Keratinocyte (primary cell): Measurements from ENCODE around the gene SERINC1. TPM values are rescaled to one million over a fixed set of nuclear protein-coding genes. Genes with fewer than 3 reads are reported as not detected.

Experiments
- DNase-seq: peaks from one replicate; pipeline ENCODE4 v3.0.0-alpha.2; 2011; ENCODE audit warnings: low read depth, missing footprints, low spot score
- FAIRE-seq: peaks from 2 replicates; lab custom pipeline; 2011; peaks lifted over from hg19 to GRCh38; lab: Jason Lieb, UNC
- H2AFZ ChIP-seq: 2 replicates; pipeline ENCODE4 v1.6.0; 2012; ENCODE audit warnings: low read length, control low read depth, inconsistent platforms; ENCODE audit not compliant: control insufficient read depth
- H3K27ac ChIP-seq: 2 replicates; pipeline ENCODE4 v1.5.1; 2011; ENCODE audit warnings: low read length; ENCODE audit not compliant: control insufficient read depth, insufficient read depth
- H3K27me3 ChIP-seq: 3 replicates; pipeline ENCODE4 v1.6.0; 2011; ENCODE audit warnings: low read length; ENCODE audit not compliant: control insufficient read depth, insufficient read depth; ENCODE audit errors: extremely low read depth
- H3K36me3 ChIP-seq, 2 experiments: 2 replicates in 1 of 2; 3 replicates in 1 of 2; pipeline ENCODE4 v1.5.1; 2011; ENCODE audit warnings: low read length in 2 of 2, mild to moderate bottlenecking in 1 of 2; ENCODE audit not compliant: control insufficient read depth in 2 of 2, insufficient read depth in 2 of 2; ENCODE audit errors: extremely low read depth in 1 of 2
- H3K4me1 ChIP-seq: 3 replicates; pipeline ENCODE4 v1.5.1; 2011; ENCODE audit warnings: low read length; ENCODE audit not compliant: control insufficient read depth, insufficient read depth; ENCODE audit errors: extremely low read depth
- H3K4me2 ChIP-seq: 3 replicates; pipeline ENCODE4 v1.6.0; 2011; ENCODE audit warnings: low read depth, low read length; ENCODE audit not compliant: control insufficient read depth, insufficient read depth; ENCODE audit errors: extremely low read depth
- H3K4me3 ChIP-seq, 3 experiments: fragments of 200-600 bp in 1 of 3; sonication (generic) in 1 of 3; 2 replicates in 2 of 3; 3 replicates in 1 of 3; pipeline ENCODE4 v1.5.1; 2011 to 2016; ENCODE audit warnings: low read length in 3 of 3, mild to moderate bottlenecking in 3 of 3, control low read depth in 2 of 3, inconsistent platforms in 1 of 3, low read depth in 1 of 3, mixed read lengths in 1 of 3, mixed run types in 1 of 3, moderate library complexity in 1 of 3; ENCODE audit not compliant: control insufficient read depth in 2 of 3, insufficient read depth in 2 of 3; ENCODE audit errors: extremely low read depth in 1 of 3
- H3K79me2 ChIP-seq: 2 replicates; pipeline ENCODE4 v1.6.0; 2012; ENCODE audit warnings: low read length; ENCODE audit not compliant: control insufficient read depth, insufficient read depth
- H3K9ac ChIP-seq: 3 replicates; pipeline ENCODE4 v1.6.0; 2011; ENCODE audit warnings: low read length; ENCODE audit not compliant: control insufficient read depth, insufficient read depth; ENCODE audit errors: extremely low read depth
- H3K9me1 ChIP-seq: 3 replicates; pipeline ENCODE4 v1.6.0; 2011; ENCODE audit warnings: low read length; ENCODE audit not compliant: control insufficient read depth, insufficient read depth; ENCODE audit errors: extremely low read depth
- H3K9me3 ChIP-seq: 2 replicates; pipeline ENCODE4 v1.5.1; 2012; ENCODE audit warnings: low read depth, low read length; ENCODE audit not compliant: control insufficient read depth
- H4K20me1 ChIP-seq: 3 replicates; pipeline ENCODE4 v1.6.0; 2011; ENCODE audit warnings: low read length; ENCODE audit not compliant: control insufficient read depth, insufficient read depth; ENCODE audit errors: extremely low read depth
- EZH2 ChIP-seq: IDR thresholded peaks from one replicate; pipeline ENCODE4 v1.6.1; 2012; ENCODE audit warnings: inconsistent platforms, mild to moderate bottlenecking, low read length, moderate library complexity
- dilution Hi-C: fragments of 300-500 bp; cut with MboI; formaldehyde crosslinking; loops from one replicate; pipeline ENCODE4 v1.7.0; 2020; ENCODE audit warnings: low sequenced_read_pairs; ENCODE audit not compliant: extremely low pct_ligation_motif_present
- polyA plus RNA-seq, 5 experiments: library from polyadenylated mRNA; depleted of rRNA in 3 of 5; stranded (reverse) in 3 of 5; stranded (forward) in 1 of 5; unstranded in 1 of 5; fragments of >200 nt; gene quantifications; 1 replicate in 1 of 5; 2 replicates in 3 of 5; 3 replicates in 1 of 5; pipeline versions ENCODE4 v1.2.1 to v1.2.3, GENCODE V29; 2011 to 2012; ENCODE audit warnings: missing spikeins in 2 of 5, low read depth in 1 of 5, low replicate concordance in 1 of 5
- TF ChIP-seq, protein P1 (sequence below), 3 experiments: IDR thresholded peaks in 1 of 3; conservative IDR thresholded peaks in 1 of 3; optimal IDR thresholded peaks in 1 of 3; 2 replicates in 2 of 3; 3 replicates in 1 of 3; pipeline versions ENCODE3 to v1.5.1; 2011; ENCODE audit warnings: low read length in 3 of 3, mild to moderate bottlenecking in 3 of 3, moderate library complexity in 2 of 3, control low read depth in 1 of 3, inconsistent platforms in 1 of 3; ENCODE audit not compliant: insufficient read depth in 2 of 3; ENCODE audit errors: extremely low read depth in 1 of 3

The SERINC1 gene
- polyA plus RNA-seq, 1 donor (not counting 4 experiments of a cell fraction or from before 2014, with no cell fraction given), result 116 TPM

DNA sequence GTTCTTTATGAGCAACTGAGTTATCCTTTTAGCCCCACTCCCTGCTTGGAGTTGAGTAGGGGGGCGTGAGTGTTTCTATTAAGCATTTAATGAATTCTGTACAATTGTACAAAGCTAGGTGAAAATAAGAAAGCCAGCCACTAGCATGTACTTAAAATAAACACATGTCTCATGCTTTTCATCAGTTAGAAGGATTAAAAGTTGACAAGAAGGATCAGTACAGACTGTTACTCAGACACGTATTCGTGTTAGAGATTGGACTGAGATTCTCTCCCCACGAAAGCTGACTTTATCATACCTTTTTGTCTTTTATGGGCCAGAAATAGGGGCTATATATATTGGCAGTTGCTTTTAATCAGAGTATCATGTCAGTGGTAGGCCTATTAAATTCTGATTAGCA lies 70.5 kb downstream of the SERINC1 start:
- Histone ChIP-seq H3K79me2 (peaks cover 32% of the 10 kb centered on the region), H3K9ac (no peak overlapping the region), H3K4me3 (peak overlapping the region in 2 of 3 experiments; percentile 78 to 81), H3K4me1 (peaks cover 7% of the 10 kb centered on the region), H3K9me3 (no peaks in the 10 kb centered on the region), H4K20me1 (no peaks in the 10 kb centered on the region), H3K36me3 (no peaks in the 10 kb centered on the region), H3K27me3 (no peaks in the 10 kb centered on the region), H3K27ac (no peak overlapping the region), H3K9me1 (no peaks in the 10 kb centered on the region), H3K4me2 (peak overlapping the region; percentile 83), H2AFZ (no peak overlapping the region)
- dilution Hi-C loops, result no loop called here
- DNase-seq (no peak), FAIRE-seq (no peak)
- TF ChIP-seq, protein P1, sequence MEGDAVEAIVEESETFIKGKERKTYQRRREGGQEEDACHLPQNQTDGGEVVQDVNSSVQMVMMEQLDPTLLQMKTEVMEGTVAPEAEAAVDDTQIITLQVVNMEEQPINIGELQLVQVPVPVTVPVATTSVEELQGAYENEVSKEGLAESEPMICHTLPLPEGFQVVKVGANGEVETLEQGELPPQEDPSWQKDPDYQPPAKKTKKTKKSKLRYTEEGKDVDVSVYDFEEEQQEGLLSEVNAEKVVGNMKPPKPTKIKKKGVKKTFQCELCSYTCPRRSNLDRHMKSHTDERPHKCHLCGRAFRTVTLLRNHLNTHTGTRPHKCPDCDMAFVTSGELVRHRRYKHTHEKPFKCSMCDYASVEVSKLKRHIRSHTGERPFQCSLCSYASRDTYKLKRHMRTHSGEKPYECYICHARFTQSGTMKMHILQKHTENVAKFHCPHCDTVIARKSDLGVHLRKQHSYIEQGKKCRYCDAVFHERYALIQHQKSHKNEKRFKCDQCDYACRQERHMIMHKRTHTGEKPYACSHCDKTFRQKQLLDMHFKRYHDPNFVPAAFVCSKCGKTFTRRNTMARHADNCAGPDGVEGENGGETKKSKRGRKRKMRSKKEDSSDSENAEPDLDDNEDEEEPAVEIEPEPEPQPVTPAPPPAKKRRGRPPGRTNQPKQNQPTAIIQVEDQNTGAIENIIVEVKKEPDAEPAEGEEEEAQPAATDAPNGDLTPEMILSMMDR (optimal IDR thresholded peaks at IDR 0.05 in 1 of 3, IDR thresholded peaks at IDR 0.05 in 1 of 3, conservative IDR thresholded peaks at IDR 0.05 in 1 of 3; ENCODE audit: extremely low read depth in 1 of 3, insufficient read depth in 2 of 3, low read length in 3 of 3), result no peak
- TF ChIP-seq EZH2, result no peak

DNA sequence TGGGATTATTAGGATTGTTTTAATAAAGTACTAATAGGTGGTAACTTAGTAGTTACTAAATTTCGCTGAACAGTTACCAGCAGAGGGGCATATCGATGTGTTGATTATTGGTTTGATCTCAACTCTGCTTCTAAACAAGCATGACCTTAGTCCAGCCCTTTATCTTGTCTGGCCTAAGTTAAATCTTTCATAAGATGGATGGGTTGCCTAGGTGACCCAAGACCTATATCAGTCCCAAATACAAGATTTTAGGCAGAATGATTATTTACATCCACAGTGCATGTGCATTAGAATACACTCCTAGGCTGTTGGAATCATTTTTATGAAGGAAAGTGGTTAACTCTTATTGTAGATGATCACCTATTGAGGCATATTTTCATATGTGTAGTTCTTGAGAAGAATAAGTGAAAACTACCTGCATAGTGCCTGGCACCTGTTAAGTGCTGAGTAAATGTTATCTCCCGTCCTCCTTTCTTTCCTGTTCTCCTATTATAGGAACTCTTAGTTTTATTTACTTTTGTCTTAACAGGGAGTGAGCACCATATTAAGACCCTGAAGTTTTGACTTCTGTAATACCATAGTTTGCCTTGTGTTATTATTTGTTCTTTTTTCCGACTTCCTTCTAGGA lies 71.0 kb downstream of the SERINC1 start:
- Histone ChIP-seq H3K4me2 (peak overlapping the region; percentile 83), H3K4me3 (peak overlapping the region; percentile 66 to 81 (median 78)), H3K9me3 (no peaks in the 10 kb centered on the region), H3K9ac (peak overlapping the region; percentile 98), H2AFZ (no peak overlapping the region), H3K27me3 (no peaks in the 10 kb centered on the region), H3K4me1 (peaks cover 7% of the 10 kb centered on the region), H3K79me2 (peaks cover 32% of the 10 kb centered on the region), H3K27ac (peak overlapping the region; percentile 93), H3K36me3 (no peaks in the 10 kb centered on the region), H4K20me1 (no peaks in the 10 kb centered on the region), H3K9me1 (no peaks in the 10 kb centered on the region)
- TF ChIP-seq EZH2, result no peak
- TF ChIP-seq, protein P1 (optimal IDR thresholded peaks at IDR 0.05 in 1 of 3, IDR thresholded peaks at IDR 0.05 in 1 of 3, conservative IDR thresholded peaks at IDR 0.05 in 1 of 3; ENCODE audit: extremely low read depth in 1 of 3, insufficient read depth in 2 of 3, low read length in 3 of 3), result no peak
- no peak for DNase-seq
- dilution Hi-C loops, result no loop called here
- FAIRE-seq, result no peak
